GM19455 (cell line): ENCODE results near the gene FBXL4.
"Not testable (repeated sequence)": the region's sequence is repeated elsewhere in the genome, so short reads cannot be mapped to it uniquely, and the experiment has no call there.

Experiments used
- ATAC-seq: cut with Tn5 transposase; IDR thresholded peaks from one replicate; pipeline ENCODE4 v1.9.1; 2021; ENCODE audit not compliant: unreplicated experiment

The FBXL4 gene

GRCh38 chr6:98946266-98946878 is 1.4 kb downstream of the FBXL4 start:
- no peak for ATAC-seq

GRCh38 chr6:98945311-98946115 is 2.2 kb downstream of the FBXL4 start:
- no peak for ATAC-seq

GRCh38 chr6:98944598-98945081 is 3.1 kb downstream of the FBXL4 start:
- no peak for ATAC-seq

- no peak for ATAC-seq
Measured at GRCh38 chr6:98944168-98944567, 3.6 kb downstream of the FBXL4 start.

GRCh38 chr6:98942263-98942803 is 5.4 kb downstream of the FBXL4 start:
- no peak for ATAC-seq

- ATAC-seq, result no peak
Measured at GRCh38 chr6:98941319-98941718, 6.4 kb downstream of the FBXL4 start.

GRCh38 chr6:98937351-98937750 is 10.4 kb downstream of the FBXL4 start:
- ATAC-seq, result no peak

GRCh38 chr6:98932381-98932780 is 15.4 kb downstream of the FBXL4 start:
- no peak for ATAC-seq

- no peak for ATAC-seq
Measured at GRCh38 chr6:98931696-98932095, 16.1 kb downstream of the FBXL4 start.

- ATAC-seq, result no peak
Measured at GRCh38 chr6:98929498-98930060, 18.2 kb downstream of the FBXL4 start.

GRCh38 chr6:98928688-98929087 is 19.1 kb downstream of the FBXL4 start:
- no peak for ATAC-seq

- ATAC-seq, result no peak
Measured at GRCh38 chr6:98927534-98927933, 20.2 kb downstream of the FBXL4 start.

GRCh38 chr6:98925831-98926230 is 21.9 kb downstream of the FBXL4 start:
- no peak for ATAC-seq

- no peak for ATAC-seq
Measured at GRCh38 chr6:98924647-98925046, 23.1 kb downstream of the FBXL4 start.

GRCh38 chr6:98920904-98921431 is 26.8 kb downstream of the FBXL4 start:
- peak; percentile 87 for ATAC-seq

- not testable (repeated sequence) for ATAC-seq
Measured at GRCh38 chr6:98910946-98911345, 36.8 kb downstream of the FBXL4 start.

GRCh38 chr6:98909236-98909635 is 38.5 kb downstream of the FBXL4 start:
- no peak for ATAC-seq

GRCh38 chr6:98906342-98906741 is 41.4 kb downstream of the FBXL4 start:
- not testable (repeated sequence) for ATAC-seq

GRCh38 chr6:98905759-98906158 is 42.0 kb downstream of the FBXL4 start:
- ATAC-seq, result no peak

- no peak for ATAC-seq
Measured at GRCh38 chr6:98904096-98904495, 43.6 kb downstream of the FBXL4 start.

GRCh38 chr6:98900706-98901105 is 47.0 kb downstream of the FBXL4 start:
- ATAC-seq, result no peak

- ATAC-seq, result no peak
Measured at GRCh38 chr6:98894810-98895209, 52.9 kb downstream of the FBXL4 start.
